GM21515 (cell line): ENCODE results near the gene ICAM4.
A peak's percentile ranks its signal among the peaks of the same experiment; 100 is the strongest.
"Not testable (repeated sequence)": the region's sequence is repeated elsewhere in the genome, so short reads cannot be mapped to it uniquely, and the experiment has no call there.

Experiments
- ATAC-seq: cut with Tn5 transposase; IDR thresholded peaks from one replicate; pipeline ENCODE4 v1.9.1; 2021; ENCODE audit not compliant: unreplicated experiment

Gene ICAM4, protein sequence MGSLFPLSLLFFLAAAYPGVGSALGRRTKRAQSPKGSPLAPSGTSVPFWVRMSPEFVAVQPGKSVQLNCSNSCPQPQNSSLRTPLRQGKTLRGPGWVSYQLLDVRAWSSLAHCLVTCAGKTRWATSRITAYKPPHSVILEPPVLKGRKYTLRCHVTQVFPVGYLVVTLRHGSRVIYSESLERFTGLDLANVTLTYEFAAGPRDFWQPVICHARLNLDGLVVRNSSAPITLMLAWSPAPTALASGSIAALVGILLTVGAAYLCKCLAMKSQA

DNA sequence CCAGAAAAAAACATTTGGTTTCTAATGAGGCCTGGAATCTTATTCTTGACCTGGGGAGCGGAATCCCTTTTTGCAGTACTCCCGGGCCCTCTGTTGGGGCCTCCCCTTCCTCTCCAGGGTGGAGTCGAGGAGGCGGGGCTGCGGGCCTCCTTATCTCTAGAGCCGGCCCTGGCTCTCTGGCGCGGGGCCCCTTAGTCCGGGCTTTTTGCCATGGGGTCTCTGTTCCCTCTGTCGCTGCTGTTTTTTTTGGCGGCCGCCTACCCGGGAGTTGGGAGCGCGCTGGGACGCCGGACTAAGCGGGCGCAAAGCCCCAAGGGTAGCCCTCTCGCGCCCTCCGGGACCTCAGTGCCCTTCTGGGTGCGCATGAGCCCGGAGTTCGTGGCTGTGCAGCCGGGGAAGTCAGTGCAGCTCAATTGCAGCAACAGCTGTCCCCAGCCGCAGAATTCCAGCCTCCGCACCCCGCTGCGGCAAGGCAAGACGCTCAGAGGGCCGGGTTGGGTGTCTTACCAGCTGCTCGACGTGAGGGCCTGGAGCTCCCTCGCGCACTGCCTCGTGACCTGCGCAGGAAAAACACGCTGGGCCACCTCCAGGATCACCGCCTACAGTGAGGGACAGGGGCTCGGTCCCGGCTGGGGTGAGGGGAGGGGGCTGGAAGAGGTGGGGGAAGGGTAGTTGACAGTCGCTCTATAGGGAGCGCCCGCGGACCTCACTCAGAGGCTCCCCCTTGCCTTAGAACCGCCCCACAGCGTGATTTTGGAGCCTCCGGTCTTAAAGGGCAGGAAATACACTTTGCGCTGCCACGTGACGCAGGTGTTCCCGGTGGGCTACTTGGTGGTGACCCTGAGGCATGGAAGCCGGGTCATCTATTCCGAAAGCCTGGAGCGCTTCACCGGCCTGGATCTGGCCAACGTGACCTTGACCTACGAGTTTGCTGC is at the start of gene ICAM4:
ICAM4 (plus strand) TSS at position 153 of the 935 bp plus-strand sequence; CDS start at position 211, 58 bp downstream.
- ATAC-seq: no peak

DNA sequence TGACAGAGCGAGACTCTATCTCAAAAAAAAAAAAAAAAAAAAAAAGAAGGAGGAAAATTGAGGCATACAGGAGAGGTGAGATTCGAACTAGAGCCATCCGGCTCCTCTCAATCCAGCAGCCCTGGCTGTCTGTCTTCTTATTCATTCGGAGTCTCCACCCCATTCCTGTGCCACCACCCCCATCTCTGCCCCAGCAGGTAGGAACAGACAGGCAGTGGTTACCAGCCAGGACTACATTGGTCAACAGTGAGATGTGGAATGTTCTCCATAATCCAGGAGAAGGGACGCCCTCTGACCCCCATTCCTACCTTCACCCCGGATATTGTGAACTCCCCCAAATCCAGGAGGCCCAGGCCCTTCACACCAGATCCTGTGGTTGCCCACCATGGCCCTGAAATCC is 49.1 kb upstream of the ICAM4 start:
- ATAC-seq: no peak

DNA sequence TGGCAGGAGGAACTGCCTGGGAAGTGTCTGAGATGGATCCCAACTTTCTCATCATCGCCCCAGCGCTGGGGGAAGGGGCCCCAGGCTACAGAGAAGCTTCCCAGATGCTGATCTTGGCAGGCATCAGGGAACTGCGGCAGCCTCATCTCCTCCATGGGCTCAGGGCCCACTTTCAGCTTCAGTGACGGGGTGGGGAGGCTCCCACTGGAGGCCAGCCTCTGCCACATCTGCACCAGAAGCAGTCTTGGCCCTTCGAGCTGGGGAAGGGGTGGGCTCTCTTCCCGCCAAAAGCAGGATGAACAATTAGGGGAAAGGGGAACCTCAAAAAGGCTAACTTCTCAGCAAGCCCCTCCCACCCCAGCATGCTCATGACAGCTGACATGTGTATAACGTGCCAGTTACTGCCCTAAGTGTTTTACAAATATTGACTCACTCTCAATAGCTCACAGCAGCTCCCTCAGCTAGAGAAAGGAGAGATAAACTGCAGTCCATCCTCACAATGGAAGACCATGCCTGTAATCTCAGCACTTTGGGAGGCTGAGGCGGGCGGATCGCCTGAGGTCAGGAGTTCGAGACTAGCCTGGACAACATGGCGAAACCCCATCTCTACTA is 48.5 kb upstream of the ICAM4 start:
- ATAC-seq: no peak

DNA sequence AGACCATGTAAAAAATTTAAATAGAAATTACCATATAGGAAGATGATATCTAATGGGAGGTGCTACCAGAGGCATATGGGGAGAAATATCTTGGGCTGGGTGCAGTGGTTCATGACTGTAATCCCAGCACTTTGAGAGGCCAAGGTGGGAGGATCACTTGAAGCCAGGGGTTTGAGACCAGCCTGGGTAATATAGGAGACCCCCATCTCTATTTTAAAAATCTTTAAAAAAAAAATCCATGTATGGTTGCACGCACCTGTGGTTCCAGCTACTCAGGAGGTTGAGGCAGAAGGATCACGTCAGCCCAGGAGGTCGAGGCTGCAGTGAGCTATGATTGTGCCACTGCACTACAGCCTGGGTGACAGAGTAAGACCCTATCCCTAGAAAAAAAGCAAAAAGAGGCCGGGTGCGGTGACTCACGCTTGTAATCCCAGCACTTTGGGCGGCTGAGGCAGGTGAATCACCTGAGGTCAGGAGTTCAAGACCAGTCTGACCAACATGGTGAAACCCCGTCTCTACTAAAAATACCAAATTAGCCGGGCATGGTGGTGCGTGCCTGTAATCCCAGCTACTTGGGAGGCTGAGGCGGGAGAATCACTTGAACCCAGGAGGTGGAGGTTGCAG is 44.8 kb upstream of the ICAM4 start:
- not testable (repeated sequence) for ATAC-seq

DNA sequence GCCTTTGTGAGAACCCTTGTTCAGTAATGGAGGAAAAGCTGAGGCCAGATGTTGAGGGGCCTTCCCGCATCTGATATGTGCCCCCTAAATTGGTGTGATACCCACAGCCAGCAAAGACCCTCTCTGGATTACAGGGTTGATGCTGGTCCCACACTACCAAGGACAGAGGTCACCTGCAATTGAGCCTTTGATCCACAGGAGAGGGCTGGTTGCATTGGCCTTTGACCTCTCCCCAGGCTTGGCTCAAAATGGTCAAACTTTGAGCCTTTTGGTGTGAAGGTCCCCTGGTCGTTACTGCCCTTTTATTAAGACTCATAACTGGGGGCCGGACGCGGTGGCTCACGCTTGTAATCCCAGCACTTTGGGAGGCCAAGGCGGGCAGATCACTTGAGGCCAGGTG is 43.1 kb upstream of the ICAM4 start:
- ATAC-seq: no peak

DNA sequence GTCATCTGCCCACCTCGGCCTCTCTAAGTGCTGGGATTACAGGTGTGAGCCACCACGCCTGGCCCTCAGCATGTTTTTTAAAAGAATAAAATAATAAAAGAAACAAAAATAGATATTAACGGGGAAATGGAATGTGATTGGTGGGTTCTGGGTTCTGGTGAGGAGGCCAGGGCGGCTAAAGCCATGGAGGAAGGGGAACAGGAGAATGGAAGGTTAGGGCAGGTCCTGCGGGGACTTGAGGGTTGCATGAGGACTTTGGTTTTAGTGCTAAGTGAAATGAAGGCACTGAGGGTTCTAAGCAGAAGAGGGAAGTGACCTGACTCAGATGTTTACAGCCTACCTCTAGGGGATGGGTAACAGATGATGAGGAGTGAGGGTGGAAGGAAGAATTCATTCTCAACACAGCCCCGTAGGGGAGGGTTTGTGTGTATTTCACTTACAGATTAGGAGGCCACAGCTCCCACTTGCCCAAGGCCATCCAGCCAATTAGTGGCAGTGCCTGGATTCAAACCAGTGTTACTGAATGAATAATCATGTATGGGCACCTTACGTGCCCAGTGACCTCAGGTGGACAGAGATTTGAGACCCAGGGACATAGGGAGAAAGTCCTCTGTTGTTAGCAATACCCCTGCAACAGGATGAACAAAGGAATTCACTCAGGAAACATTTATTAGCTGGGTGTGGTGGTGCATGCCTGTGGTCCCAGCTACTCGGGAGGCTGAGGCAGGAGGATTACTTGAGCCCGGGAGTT is 41.4 kb upstream of the ICAM4 start:
- no peak for ATAC-seq

DNA sequence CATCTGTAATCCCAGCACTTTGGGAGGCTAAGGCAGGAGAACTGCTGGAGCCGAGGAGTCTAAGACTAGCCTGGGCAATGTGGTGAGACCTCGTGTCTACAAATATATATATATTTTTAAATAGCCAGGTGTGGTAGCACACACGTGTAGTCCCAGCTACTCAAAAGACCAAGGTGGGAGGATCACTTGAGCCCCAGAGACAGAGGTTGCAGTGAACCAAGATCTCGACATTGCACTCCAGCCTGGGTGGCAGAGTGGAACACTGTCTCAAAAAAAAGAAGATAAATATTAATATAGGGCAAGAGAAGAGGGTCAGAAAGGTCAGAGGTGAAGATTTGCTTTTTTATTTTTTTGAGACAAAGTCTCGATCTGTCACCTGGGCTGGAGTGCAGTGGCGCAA is 40.2 kb upstream of the ICAM4 start:
- no peak for ATAC-seq

DNA sequence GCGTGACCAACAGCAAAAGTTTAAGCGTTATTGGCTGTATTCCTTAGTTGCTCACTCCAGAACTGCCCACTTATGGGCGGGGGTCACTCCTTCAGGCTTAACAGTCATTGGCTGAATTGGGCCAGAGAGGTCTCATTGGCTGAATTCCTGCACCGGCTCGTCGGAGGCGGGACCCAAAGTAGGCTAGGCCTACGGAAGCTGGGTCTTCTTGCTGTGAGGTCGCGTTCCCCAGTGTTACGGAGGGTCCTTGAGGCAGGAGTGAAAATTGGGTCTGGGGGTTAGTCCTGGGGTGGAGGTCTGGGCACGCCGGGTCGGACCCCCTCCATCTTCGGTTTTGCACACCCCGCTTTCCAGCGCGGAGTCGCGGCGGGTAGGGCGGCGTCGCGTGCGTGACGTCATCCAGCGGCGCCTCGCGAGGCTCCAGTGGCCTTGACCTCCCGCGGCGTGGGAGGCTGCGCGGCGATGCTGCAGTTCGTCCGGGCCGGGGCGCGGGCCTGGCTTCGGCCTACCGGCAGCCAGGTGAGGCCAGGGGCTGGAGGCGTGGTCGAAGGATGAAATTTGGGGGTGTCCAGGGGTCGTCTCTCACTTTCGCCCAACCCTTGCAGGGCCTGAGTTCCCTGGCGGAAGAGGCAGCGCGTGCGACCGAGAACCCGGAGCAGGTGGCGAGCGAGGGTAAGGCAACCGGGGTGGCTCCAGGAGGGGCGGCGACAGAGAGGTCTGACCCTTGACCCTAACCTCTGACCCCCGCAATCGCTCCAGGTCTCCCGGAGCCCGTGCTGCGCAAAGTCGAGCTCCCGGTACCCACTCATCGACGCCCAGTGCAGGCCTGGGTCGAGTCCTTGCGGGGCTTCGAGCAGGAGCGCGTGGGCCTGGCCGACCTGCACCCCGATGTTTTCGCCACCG is 34.7 kb upstream of the ICAM4 start, which contains the start of gene MRPL4:
MRPL4 (plus strand) TSS at position 423 of the 903 bp plus-strand sequence; CDS start at position 463, 40 bp downstream.
- peak; percentile 74 for ATAC-seq

DNA sequence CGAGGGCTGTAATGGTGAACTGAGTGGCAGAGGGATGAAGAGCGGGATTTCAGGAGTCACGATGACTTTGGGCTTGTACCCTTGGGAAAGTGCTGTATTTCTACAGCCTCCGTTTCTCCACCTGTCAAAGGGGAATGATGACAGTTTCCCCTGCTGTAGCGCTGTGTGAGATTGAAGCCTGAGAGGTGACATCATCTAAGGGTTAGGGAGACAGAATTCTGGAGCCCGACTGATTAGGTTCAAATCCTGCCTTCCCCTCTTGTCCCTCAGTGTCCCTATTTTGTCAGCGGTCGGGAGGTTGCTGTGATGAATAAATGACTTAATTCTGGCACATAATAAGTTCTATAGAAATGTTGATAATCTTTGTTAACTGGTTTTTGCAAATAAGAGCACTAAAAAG is 34.0 kb upstream of the ICAM4 start:
- ATAC-seq: no peak

DNA sequence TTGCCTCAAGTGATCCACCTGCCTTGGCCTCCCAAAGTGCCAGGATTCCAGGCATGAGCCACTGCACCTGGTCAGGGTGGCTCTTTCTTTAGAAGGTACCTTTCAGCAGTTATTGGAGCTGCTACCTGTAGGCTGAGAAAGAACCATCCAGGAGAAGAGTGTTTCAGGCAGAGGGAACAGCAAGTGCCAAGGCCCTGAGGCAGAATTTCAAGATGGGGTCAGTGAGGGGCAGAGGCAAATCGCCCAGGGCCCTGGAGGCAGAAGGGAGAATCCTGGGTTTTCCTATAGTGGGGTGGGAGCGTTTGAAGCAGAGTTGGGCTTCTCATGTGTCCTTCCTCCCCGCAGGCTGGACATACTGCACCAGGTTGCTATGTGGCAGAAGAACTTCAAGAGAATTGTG is 32.5 kb upstream of the ICAM4 start:
- ATAC-seq: no peak

DNA sequence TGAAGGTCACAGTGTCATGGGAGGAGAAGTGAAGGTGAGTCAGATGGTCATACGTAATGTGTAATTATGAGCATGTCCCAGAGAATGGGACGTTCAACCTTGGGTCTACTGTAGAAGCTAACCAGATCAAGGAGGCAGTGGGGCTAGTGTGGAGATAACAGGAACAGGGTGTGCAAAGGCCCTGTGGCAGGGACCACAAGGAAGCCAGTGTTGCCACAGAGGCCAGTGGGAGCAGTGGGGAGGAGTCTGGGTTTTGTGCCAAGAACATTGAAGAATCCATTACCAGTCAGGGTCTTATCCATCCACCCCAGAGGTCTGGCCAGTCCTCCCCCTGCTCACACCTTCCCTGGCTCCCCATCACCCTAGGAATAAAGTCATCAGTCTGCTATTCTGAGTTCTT is 31.4 kb upstream of the ICAM4 start:
- no peak for ATAC-seq

DNA sequence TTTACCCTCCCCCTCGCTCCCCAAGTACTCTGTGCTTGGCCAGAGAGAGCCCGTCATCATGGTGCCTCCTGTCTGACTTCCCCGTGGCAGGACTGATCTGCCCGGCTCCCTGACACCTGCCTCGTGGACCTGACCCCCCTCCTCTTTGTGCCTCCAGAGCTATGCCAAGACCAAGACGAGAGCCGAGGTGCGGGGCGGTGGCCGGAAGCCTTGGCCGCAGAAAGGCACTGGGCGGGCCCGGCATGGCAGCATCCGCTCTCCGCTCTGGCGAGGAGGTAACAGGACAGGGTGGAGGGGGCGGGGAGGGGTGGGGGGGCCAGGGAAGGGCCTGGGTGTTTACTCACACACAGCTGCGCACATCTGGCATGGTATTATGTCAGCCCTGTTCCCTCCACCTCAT is 30.2 kb upstream of the ICAM4 start:
- no peak for ATAC-seq

DNA sequence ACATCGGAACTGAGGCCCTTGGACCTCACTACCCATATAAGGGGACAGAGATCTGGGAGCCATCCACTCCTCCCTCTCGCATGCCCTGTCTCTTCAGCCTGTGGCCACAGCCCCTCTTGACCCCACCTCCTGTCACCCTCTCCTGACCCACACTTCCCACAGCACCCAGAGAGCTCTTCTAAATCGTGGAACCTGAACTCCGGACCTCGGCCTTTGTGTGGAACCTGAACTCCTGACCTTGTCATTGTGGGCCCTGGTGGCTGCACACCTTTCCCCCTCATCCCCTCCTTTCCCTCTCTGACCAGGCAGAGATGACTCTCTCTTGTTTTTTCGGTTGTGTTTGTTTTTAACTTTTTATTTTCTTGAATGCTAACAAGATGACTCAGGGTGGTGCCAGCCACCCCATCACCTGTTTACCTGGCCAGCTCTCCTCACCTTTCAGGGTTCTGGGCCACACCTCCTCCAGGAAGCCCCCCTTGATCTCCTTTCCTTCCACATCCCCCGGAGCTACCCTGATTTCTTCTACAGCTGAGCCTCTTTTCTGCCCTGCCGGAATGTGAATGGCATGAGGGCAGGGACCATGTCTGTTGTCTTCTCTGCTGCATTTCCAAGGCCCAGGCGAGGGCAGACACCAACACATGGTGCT is 29.7 kb upstream of the ICAM4 start:
- ATAC-seq: no peak

DNA sequence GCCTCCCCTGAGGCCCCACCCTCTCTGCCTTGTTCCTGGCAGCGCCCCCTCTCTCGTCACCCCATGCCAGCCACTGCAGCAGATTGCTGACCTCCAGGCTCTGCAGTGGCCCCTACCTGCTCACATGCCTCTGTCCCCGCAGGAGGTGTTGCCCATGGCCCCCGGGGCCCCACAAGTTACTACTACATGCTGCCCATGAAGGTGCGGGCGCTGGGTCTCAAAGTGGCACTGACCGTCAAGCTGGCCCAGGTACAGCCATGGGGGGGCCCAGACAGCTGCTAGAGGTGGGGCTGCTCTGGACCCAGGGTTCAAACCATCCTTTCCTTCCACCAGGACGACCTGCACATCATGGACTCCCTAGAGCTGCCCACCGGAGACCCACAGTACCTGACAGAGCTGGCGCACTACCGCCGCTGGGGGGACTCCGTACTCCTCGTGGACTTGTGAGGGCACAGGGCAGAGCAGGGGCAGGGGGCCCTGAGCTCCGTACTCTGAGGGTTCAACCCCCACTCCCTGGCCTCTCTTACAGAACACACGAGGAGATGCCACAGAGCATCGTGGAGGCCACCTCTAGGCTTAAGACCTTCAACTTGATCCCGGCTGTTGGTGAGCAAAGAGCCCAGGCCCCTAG is 28.6 kb upstream of the ICAM4 start:
- ATAC-seq: no peak

DNA sequence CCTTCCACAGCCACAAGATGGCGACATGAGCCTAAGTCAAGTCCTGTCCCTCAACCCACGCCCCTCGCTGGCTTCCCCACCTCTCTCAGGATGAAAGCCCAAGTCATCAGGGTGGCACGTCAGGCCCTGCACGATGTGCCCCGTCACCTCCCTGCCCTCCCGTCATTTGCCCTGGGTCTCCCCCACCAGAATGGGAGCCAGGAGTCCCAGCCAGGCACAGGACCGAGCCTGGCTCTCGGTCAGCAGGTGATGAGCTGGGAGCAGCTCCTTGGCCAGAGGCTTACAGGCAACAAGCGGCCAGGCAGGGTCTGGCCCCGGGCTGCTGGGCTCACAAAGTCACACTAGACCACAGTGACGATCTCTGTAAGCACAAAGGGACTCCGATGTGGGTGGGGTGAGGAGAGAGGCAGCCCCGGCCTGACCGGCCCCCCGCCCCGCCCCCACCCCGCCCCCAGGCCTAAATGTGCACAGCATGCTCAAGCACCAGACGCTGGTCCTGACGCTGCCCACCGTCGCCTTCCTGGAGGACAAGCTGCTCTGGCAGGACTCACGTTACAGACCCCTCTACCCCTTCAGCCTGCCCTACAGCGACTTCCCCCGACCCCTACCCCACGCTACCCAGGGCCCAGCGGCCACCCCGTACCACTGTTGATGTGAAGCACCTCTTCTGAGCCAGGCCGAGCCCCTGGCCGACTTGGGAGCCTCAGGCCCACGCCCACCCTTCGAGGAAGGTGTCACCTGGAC is 27.4 kb upstream of the ICAM4 start:
- no peak for ATAC-seq

DNA sequence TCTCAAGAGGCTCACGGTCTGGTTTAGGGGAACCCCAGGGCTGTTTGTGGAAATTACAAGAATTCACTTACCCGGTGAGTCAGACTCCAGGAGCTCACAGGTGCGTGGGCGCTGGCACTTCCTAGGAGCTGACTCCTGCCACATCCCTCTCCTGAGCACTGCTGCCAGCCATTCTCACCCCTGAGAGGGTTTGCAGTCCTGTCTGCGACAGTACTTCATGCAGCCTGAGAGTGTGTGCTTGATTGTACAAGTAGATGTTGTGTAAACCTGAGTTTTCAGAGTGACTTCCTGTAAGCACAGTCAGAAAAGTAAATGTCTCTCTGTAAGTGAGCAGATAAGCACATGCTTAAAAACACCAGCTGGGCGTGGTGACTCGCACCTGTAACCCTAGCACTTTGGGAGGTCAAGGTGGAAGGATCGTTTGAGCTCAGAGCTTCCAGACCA is 26.6 kb upstream of the ICAM4 start:
- ATAC-seq: no peak

DNA sequence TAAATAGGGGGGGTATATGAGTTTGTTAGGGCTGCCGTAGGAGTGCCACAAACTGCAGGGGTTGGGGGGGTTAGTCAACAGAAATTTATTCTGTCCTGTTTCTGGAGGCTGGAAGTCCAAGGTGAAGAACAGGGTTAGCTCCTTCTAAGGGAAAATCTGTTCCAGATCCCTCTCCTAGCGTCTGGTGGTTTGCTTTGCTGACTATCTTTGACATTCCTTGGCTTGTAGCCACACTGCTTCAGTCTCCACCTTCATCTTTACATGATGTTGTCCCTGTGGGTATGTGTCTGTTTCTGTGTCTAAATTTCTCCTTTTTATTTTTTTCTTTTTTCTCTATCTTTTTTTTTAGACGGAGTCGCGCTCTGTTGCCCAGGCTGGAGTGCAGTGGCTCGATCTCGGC is 24.0 kb upstream of the ICAM4 start:
- ATAC-seq: no peak

DNA sequence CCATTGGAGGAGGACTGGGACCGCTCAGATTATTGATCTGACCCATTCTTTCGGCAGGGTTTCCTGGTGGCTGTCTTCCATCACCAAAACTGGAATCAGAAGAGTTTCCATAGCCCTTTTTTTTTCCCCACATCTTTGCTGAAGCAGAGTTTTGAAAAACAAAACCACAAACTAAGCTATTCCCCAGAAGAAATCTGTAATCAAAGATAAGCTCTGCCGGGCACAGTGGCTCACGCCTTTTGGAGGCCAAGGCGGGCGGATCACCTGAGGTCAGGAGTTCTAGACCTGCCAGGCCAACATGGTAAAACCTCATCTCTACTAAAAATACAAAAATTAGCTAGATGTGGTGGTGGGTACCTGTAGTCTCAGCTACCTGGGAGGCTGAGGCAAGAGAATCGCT is 20.0 kb upstream of the ICAM4 start:
- no peak for ATAC-seq
